ENCODE data around the gene CREB1.

Gene CREB1

DNA sequence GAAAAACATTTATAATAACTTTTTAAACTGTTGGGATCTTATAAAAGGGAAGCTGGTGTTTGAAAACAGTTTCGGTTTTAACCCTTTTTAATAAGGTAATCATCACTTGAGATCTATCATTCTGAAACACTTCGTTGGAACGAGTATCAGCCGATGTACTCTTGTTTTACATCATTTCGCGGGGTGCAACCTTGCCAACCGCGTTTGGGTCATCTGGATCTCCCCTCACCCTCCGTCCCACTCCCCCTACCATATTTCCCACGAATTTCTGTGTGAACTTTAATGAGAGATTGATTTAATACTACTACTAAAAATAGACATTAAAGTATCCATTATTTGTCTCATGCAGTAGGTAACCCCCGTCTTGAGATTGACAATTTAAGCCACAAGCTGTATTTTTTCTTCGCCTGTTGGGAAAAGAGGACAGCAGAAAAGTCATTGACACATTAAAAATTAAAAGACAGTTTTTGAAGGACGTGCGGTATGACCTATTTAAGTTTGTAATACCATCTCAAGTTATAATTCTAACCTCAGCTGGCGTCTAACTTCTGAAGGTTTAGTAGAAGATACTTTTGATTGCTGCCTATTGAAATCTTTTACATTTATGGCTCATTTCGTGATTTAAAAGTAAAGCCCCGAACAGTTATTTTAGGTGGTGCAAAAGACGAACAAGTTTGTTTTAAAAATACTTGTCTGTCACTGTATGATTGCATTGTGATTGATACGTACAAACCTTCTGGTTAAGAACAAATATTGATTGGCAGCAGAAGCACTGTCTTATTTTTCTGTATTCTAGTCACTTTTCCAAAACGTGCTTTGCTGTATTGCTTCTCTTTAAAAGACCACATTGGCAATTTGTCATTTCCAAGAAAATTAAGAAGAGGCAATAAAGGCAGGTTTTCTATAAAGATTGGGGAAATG is 1.5 kb downstream of the CREB1 start:
- Histone ChIP-seq H3K9ac (ENCODE audit: low read length) (peak overlapping the region; percentile 96), H3K27ac (ENCODE audit: low read depth, low read length) (peak overlapping the region; percentile 94), H3K36me3 (ENCODE audit: control insufficient read depth, insufficient read depth, low read length) (no peaks in the 10 kb centered on the region), H3K27me3 (ENCODE audit: control insufficient read depth, insufficient read depth, low read length) (no peaks in the 10 kb centered on the region), H3K4me1 (ENCODE audit: control insufficient read depth, insufficient read depth, low read length) (peaks cover 12% of the 10 kb centered on the region), H3K4me3 (ENCODE audit: low read length) (peak overlapping the region; percentile 99)

DNA sequence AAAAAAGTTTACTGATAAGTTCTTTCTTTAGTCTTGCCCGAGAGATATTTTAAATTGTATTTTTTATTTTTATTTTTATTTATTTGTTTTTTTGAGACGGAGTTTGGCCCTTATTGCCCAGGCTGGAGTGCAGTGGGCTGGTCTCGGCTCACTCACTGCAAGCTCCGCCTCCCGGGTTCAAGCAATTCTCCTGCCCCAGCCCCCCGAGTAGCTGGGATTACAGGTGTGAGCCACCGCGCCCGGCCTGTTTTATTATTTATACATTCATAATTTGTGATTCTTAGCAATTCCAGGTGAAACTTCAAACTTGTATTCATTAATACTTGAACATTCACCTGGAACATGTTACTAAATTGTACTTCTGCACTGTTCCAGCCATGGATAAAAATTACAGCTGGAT is 2.9 kb downstream of the CREB1 start:
- peaks cover 12% of the 10 kb centered on the region for H3K4me1 ChIP-seq (ENCODE audit: control insufficient read depth, insufficient read depth, low read length)
- H3K9ac ChIP-seq (ENCODE audit: low read length), result no peak overlapping the region
- no peak overlapping the region for H3K4me3 ChIP-seq (ENCODE audit: low read length)

DNA sequence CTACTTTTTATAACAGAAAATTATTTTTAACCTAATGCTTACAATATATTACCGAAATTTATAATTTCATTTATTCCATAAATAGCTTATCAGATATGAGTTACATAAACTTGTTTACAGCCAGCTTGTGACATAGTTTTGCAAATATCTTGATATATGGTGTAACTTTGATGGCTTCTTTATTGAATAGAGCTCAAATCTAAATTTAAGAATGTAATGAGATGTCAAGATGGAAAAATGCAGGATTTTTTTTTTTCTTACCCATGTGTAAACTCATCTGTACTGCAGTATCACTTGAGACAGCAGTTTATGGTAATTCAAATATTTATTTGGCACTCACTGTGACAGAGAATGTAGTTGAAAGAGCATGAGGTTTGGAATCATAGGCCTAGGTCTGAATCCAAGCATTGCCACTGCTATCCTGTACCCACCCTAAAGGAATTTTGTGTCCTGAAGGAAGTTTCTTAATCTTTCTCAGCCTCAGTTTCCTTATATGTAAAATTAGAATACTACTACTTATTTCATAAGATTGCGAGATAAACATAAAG is 3.8 kb downstream of the CREB1 start:
- Histone ChIP-seq H3K9ac (ENCODE audit: low read length) (no peak overlapping the region), H3K4me1 (ENCODE audit: control insufficient read depth, insufficient read depth, low read length) (peaks cover 12% of the 10 kb centered on the region), H3K27ac (ENCODE audit: low read depth, low read length) (no peak overlapping the region), H3K27me3 (ENCODE audit: control insufficient read depth, insufficient read depth, low read length) (no peaks in the 10 kb centered on the region), H3K36me3 (ENCODE audit: control insufficient read depth, insufficient read depth, low read length) (no peaks in the 10 kb centered on the region), H3K4me3 (ENCODE audit: low read length) (no peak overlapping the region)

More for the DNA sequence above, 2.9 kb downstream of the CREB1 start:
- Histone ChIP-seq H3K27me3 (ENCODE audit: control insufficient read depth, insufficient read depth, low read length) (no peaks in the 10 kb centered on the region), H3K36me3 (ENCODE audit: control insufficient read depth, insufficient read depth, low read length) (no peaks in the 10 kb centered on the region), H3K27ac (ENCODE audit: low read depth, low read length) (no peak overlapping the region)

DNA sequence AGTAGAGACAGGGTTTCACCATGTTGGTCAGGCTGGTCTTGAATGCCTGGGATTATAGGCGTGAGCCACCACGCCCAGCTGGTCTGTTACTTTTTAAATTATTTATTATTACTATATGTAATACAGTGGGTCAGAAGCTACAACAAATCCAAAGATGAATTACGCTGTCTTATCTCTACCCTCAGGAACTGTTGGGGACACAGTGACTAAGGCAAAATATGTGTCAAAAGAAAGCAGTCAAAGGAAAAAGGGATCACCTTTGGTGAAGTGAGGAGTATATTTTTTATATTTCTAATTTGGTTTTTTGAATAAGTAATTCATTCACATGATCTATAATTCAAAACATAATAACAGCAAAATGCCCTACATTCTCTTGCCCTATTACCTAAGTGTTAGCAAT is 4.7 kb downstream of the CREB1 start:
- Histone ChIP-seq H3K4me3 (ENCODE audit: low read length) (no peak overlapping the region), H3K27me3 (ENCODE audit: control insufficient read depth, insufficient read depth, low read length) (no peaks in the 10 kb centered on the region), H3K4me1 (ENCODE audit: control insufficient read depth, insufficient read depth, low read length) (peaks cover 12% of the 10 kb centered on the region), H3K27ac (ENCODE audit: low read depth, low read length) (peak overlapping the region; percentile 30), H3K36me3 (ENCODE audit: control insufficient read depth, insufficient read depth, low read length) (no peaks in the 10 kb centered on the region), H3K9ac (ENCODE audit: low read length) (no peak overlapping the region)

DNA sequence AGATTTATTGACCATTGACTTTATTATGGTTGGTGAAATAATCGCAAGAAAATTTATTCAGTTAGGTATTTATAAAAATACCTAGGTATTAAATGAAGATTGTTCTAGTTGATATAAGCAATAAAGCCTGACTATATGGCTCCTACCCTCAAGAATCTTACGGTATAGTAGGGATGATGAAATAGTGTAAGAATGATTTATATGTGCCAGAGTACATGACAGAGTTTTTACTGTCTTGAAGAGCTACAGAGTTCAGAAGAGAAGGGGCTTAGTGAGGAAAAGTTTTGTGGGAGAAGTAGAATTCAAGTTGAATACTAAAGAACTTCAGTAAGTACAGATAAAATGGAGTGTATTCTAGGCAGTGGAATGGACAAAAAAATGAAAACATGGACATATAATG is 9.7 kb downstream of the CREB1 start:
- Histone ChIP-seq H3K36me3 (ENCODE audit: control insufficient read depth, insufficient read depth, low read length) (no peaks in the 10 kb centered on the region), H3K27ac (ENCODE audit: low read depth, low read length) (no peak overlapping the region), H3K4me1 (ENCODE audit: control insufficient read depth, insufficient read depth, low read length) (no peaks in the 10 kb centered on the region)

DNA sequence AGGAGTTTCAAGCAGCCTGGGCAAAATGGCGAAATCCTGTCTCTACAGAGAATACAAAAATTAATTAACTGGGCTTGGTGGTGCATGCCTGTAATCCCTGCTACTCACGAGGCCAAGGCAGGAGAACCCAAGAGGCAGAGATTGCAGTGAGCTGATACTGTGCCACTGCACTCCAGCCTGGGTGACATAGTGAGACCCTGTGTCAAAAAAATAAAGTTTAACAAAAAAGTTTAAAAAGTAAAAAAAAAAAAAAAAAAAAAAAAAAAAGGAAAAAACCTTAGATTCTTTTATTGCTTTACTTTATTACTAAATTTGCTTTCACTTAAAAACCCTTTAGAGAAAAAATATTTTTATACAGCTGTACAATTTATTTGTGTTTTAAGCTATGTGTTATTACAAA is 10.7 kb downstream of the CREB1 start:
- no peaks in the 10 kb centered on the region for H3K36me3 ChIP-seq (ENCODE audit: control insufficient read depth, insufficient read depth, low read length)
- H3K9ac ChIP-seq (ENCODE audit: low read length), result no peak overlapping the region
- H3K4me1 ChIP-seq (ENCODE audit: control insufficient read depth, insufficient read depth, low read length), result no peaks in the 10 kb centered on the region
- no peak overlapping the region for H3K27ac ChIP-seq (ENCODE audit: low read depth, low read length)
- no peak overlapping the region for H3K4me3 ChIP-seq (ENCODE audit: low read length)
- no peaks in the 10 kb centered on the region for H3K27me3 ChIP-seq (ENCODE audit: control insufficient read depth, insufficient read depth, low read length)

More for the DNA sequence above, 9.7 kb downstream of the CREB1 start:
- H3K27me3 ChIP-seq (ENCODE audit: control insufficient read depth, insufficient read depth, low read length), result no peaks in the 10 kb centered on the region
- H3K9ac ChIP-seq (ENCODE audit: low read length), result no peak overlapping the region
- H3K4me3 ChIP-seq (ENCODE audit: low read length), result no peak overlapping the region

DNA sequence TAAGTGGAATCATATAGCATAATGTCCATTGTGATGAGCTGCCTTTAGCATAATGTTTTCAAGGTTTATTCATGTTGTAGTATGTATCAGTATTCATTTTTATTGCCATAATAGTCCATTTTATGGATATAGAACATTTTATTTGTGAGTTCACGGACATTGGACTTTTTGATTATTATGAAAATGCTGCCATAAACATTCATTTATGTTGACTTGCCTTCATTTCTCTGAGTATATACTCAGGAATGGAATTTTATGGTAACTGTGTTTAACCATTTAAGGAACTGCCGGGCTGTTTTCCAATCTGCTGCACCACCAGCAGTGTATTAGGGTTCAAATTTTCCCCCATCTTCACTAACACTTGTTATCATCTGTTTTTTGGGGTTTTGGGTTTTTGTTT is 12.2 kb downstream of the CREB1 start:
- H3K27ac ChIP-seq (ENCODE audit: low read depth, low read length), result no peak overlapping the region
- H3K4me1 ChIP-seq (ENCODE audit: control insufficient read depth, insufficient read depth, low read length), result no peaks in the 10 kb centered on the region
- H3K9ac ChIP-seq (ENCODE audit: low read length), result no peak overlapping the region
- no peaks in the 10 kb centered on the region for H3K36me3 ChIP-seq (ENCODE audit: control insufficient read depth, insufficient read depth, low read length)
- H3K4me3 ChIP-seq (ENCODE audit: low read length), result no peak overlapping the region
- H3K27me3 ChIP-seq (ENCODE audit: control insufficient read depth, insufficient read depth, low read length), result no peaks in the 10 kb centered on the region

DNA sequence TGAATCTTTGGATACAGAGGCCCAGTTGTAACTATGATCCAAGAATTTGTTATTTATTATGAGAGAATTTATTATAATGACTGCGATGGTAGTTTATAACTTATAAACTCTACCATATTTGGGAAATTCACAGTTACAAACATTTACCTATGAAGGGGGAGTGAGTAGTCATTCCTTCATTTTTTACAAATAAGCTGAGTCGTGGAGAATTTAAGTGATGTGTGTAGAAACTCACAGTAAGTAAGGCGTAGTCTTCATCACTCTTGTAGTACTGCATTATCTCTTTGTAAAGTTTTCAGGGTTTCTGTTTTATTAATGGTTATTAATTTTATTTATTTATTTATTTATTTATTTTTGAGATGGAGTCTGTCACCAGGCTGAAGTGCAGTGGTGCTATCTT is 13.5 kb downstream of the CREB1 start:
- Histone ChIP-seq H3K36me3 (ENCODE audit: control insufficient read depth, insufficient read depth, low read length) (no peaks in the 10 kb centered on the region), H3K27ac (ENCODE audit: low read depth, low read length) (no peak overlapping the region), H3K9ac (ENCODE audit: low read length) (no peak overlapping the region), H3K4me3 (ENCODE audit: low read length) (no peak overlapping the region), H3K27me3 (ENCODE audit: control insufficient read depth, insufficient read depth, low read length) (no peaks in the 10 kb centered on the region), H3K4me1 (ENCODE audit: control insufficient read depth, insufficient read depth, low read length) (no peaks in the 10 kb centered on the region)

DNA sequence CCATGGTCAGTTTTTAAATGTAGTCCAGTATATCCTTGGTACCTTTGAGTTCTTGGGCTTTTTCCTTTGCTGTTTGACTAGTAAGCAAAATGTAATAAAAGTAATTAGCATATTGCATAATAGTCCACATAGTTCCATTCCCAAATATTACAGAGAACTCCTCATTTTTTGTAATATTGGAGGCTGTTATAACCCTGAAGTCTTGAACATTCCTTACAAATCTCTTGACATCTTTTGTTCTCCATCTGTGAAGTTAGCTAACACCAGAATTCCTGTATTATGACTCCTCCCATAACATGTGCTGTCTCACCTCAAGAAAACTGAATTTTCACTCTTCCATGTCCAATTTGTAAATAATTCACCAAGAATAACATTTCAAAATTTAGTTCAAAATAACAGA is 17.1 kb downstream of the CREB1 start:
- Histone ChIP-seq H3K27ac (ENCODE audit: low read depth, low read length) (no peak overlapping the region), H3K4me3 (ENCODE audit: low read length) (no peak overlapping the region), H3K27me3 (ENCODE audit: control insufficient read depth, insufficient read depth, low read length) (no peaks in the 10 kb centered on the region), H3K36me3 (ENCODE audit: control insufficient read depth, insufficient read depth, low read length) (no peaks in the 10 kb centered on the region), H3K4me1 (ENCODE audit: control insufficient read depth, insufficient read depth, low read length) (peaks cover 12% of the 10 kb centered on the region), H3K9ac (ENCODE audit: low read length) (no peak overlapping the region)

DNA sequence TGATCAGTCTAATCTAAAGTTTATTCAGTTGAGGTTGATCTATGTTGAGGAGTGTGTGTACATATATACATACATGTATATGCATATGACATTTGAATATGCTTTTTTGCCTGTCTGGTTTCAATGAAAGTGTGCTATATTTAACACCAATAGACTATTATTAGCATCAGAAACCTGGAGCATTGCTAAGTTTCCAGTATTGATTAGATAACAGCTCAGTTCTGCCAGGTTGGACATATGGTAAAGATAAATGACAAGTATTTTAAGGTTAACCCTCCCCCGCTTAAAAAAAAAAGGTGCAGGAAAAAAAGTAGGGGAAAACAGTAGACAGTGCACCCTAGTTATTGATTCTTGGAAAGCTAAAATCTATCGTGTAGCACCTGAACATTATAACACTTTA is 19.4 kb downstream of the CREB1 start:
- no peak overlapping the region for H3K4me3 ChIP-seq (ENCODE audit: low read length)
- H3K27me3 ChIP-seq (ENCODE audit: control insufficient read depth, insufficient read depth, low read length), result no peaks in the 10 kb centered on the region
- H3K36me3 ChIP-seq (ENCODE audit: control insufficient read depth, insufficient read depth, low read length), result no peaks in the 10 kb centered on the region
- no peak overlapping the region for H3K27ac ChIP-seq (ENCODE audit: low read depth, low read length)
- peaks cover 12% of the 10 kb centered on the region for H3K4me1 ChIP-seq (ENCODE audit: control insufficient read depth, insufficient read depth, low read length)
- H3K9ac ChIP-seq (ENCODE audit: low read length), result no peak overlapping the region

DNA sequence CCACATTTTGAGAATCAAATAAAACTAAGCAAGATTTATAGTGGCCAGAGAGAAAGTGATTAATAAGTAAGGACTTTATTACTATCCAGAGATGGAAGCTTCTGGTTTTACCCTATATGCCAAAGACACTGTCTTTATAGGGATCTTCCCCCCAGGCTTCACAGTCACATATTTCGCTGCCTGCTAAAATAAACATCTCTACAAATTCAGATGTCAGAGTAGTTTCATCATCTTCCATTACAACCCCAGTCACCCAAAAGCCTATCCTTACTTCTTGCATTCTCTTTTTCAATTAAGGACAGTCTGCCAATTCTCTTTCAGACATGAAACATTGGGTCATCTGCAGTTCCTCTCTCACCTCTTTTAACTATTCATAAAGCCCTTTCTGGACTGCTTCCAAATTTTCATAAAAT is 28.3 kb downstream of the CREB1 start:
- H3K27ac ChIP-seq (ENCODE audit: low read depth, low read length), result no peak overlapping the region
- H3K4me3 ChIP-seq (ENCODE audit: low read length), result no peak overlapping the region
- H3K36me3 ChIP-seq (ENCODE audit: control insufficient read depth, insufficient read depth, low read length), result peaks cover 3% of the 10 kb centered on the region
- H3K4me1 ChIP-seq (ENCODE audit: control insufficient read depth, insufficient read depth, low read length), result no peaks in the 10 kb centered on the region
- H3K9ac ChIP-seq (ENCODE audit: low read length), result no peak overlapping the region
- H3K27me3 ChIP-seq (ENCODE audit: control insufficient read depth, insufficient read depth, low read length), result no peaks in the 10 kb centered on the region

DNA sequence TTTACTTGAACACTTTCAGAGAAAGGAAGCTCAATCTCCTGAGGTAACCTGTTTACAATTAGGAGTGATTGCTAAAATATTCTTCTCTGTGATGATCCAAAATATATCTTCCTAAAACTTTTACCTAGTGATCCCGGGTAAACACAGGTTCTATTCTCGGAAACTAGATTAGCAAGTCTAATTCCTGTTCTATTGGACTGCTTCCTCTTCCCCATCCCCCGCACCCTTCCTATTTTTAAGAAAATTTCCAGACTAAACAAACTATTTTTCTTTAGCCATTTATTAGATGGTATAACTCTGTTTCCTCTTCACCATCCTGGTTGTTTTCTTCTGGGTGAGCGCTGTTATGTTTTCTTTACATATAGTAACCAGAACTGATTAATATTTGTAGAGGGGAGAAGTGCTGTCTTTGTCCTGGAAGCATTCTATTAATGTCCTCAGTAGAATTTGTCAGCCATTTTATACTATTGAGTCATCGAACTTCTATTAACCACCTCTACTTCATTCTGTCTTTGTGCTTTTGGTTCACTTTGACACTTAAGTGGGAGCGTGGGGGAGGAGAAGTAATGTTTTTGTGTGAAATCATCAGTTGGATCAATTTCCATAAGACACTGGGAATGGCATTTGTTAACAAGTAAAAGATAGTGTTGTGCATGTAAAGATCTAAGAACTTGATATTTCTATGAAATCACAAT is 31.8 kb downstream of the CREB1 start:
- no peak overlapping the region for H3K9ac ChIP-seq (ENCODE audit: low read length)
- H3K4me1 ChIP-seq (ENCODE audit: control insufficient read depth, insufficient read depth, low read length), result no peaks in the 10 kb centered on the region
- H3K36me3 ChIP-seq (ENCODE audit: control insufficient read depth, insufficient read depth, low read length), result peaks cover 3% of the 10 kb centered on the region
- H3K4me3 ChIP-seq (ENCODE audit: low read length), result no peak overlapping the region
- no peak overlapping the region for H3K27ac ChIP-seq (ENCODE audit: low read depth, low read length)
- no peaks in the 10 kb centered on the region for H3K27me3 ChIP-seq (ENCODE audit: control insufficient read depth, insufficient read depth, low read length)

All from rectal smooth muscle tissue (tissue), 1 donor.